H9 (cell line): Measurements from ENCODE around the gene ADGRL3. TPM values are rescaled to one million over a fixed set of nuclear protein-coding genes. Genes with fewer than 3 reads are reported as not detected.

ENCODE experiments used
- DNase-seq: peaks from one replicate; pipeline ENCODE4 v3.0.0-alpha.2; 2017
- H2AFZ ChIP-seq: one replicate; pipeline ENCODE4 v1.6.1; 2013; ENCODE audit warnings: mild to moderate bottlenecking, low read length, control low read depth, moderate library complexity
- H2AK5ac ChIP-seq: 2 replicates; pipeline ENCODE4 v1.6.1; 2013; ENCODE audit warnings: low read length, control low read depth, mixed read lengths; ENCODE audit not compliant: insufficient read length
- H2BK120ac ChIP-seq: one replicate; pipeline ENCODE4 v1.6.1; 2013; ENCODE audit warnings: low read depth, mild to moderate bottlenecking, low read length, control low read depth, inconsistent platforms; ENCODE audit not compliant: poor library complexity, severe bottlenecking
- H2BK12ac ChIP-seq: 2 replicates; pipeline ENCODE4 v1.6.1; 2013; ENCODE audit warnings: low read length, control low read depth, mixed read lengths, low read depth; ENCODE audit not compliant: insufficient read length
- H2BK15ac ChIP-seq: 2 replicates; pipeline ENCODE4 v1.6.1; 2013; ENCODE audit warnings: low read depth, low read length, control low read depth
- H2BK20ac ChIP-seq: one replicate; pipeline ENCODE4 v1.6.1; 2013; ENCODE audit warnings: low read depth, mild to moderate bottlenecking, low read length, control low read depth, inconsistent platforms; ENCODE audit not compliant: poor library complexity, severe bottlenecking
- H2BK5ac ChIP-seq: 2 replicates; pipeline ENCODE4 v1.6.1; 2013; ENCODE audit warnings: low read length, control low read depth, mixed read lengths; ENCODE audit not compliant: insufficient read length
- H3K14ac ChIP-seq: 2 replicates; pipeline ENCODE4 v1.6.1; 2013; ENCODE audit warnings: low read length, control low read depth; ENCODE audit not compliant: insufficient read depth
- H3K18ac ChIP-seq: 2 replicates; pipeline ENCODE4 v1.6.1; 2013; ENCODE audit warnings: low read depth, mild to moderate bottlenecking, mixed read lengths, low read length, control low read depth; ENCODE audit not compliant: insufficient read length
- H3K23ac ChIP-seq: 2 replicates; pipeline ENCODE4 v1.6.1; 2013; ENCODE audit warnings: low read length, control low read depth, mixed read lengths, low read depth; ENCODE audit not compliant: insufficient read length
- H3K23me2 ChIP-seq: 2 replicates; pipeline ENCODE4 v1.6.1; 2013; ENCODE audit warnings: low read depth, mild to moderate bottlenecking, mixed read lengths, low read length, control low read depth; ENCODE audit not compliant: insufficient read length, poor library complexity, severe bottlenecking
- H3K27ac ChIP-seq: 2 replicates; pipeline ENCODE4 v1.5.1; 2013; ENCODE audit warnings: low read length, control low read depth, mixed read lengths, low read depth; ENCODE audit not compliant: insufficient read length
- H3K27me3 ChIP-seq: 2 replicates; pipeline ENCODE4 v1.6.1; 2013; ENCODE audit warnings: low read length, control low read depth, inconsistent platforms; ENCODE audit not compliant: insufficient read depth
- H3K4ac ChIP-seq: 2 replicates; pipeline ENCODE4 v1.6.1; 2013; ENCODE audit warnings: low read depth, mild to moderate bottlenecking, control low read depth, inconsistent platforms, low read length, moderate library complexity
- H3K4me1 ChIP-seq: 2 replicates; pipeline ENCODE4 v1.6.1; 2013; ENCODE audit warnings: low read length, control low read depth, inconsistent platforms; ENCODE audit not compliant: insufficient read depth
- H3K4me2 ChIP-seq: 2 replicates; pipeline ENCODE4 v1.6.1; 2013; ENCODE audit warnings: low read length, control low read depth, mixed read lengths; ENCODE audit not compliant: insufficient read length, insufficient read depth
- H3K56ac ChIP-seq: 2 replicates; pipeline ENCODE4 v1.6.1; 2013; ENCODE audit warnings: low read depth, mild to moderate bottlenecking, mixed read lengths, low read length, control low read depth; ENCODE audit not compliant: insufficient read length
- H3K79me1 ChIP-seq: 2 replicates; pipeline ENCODE4 v1.6.1; 2013; ENCODE audit warnings: low read depth, mild to moderate bottlenecking, moderate library complexity, low read length, control low read depth, inconsistent platforms; ENCODE audit not compliant: insufficient read depth, poor library complexity, severe bottlenecking
- H3K79me2 ChIP-seq: 2 replicates; pipeline ENCODE4 v1.6.1; 2013; ENCODE audit warnings: low read length, control low read depth, inconsistent platforms; ENCODE audit not compliant: insufficient read depth
- H3K9ac ChIP-seq: 2 replicates; pipeline ENCODE4 v1.6.1; 2013; ENCODE audit warnings: low read length, control low read depth, mixed read lengths; ENCODE audit not compliant: insufficient read length; ENCODE audit errors: extremely low read depth
- H3K9me3 ChIP-seq: one replicate; pipeline ENCODE4 v1.6.1; 2013; ENCODE audit warnings: low read depth, low read length, inconsistent platforms; ENCODE audit not compliant: control insufficient read depth
- H3T11ph ChIP-seq: one replicate; pipeline ENCODE4 v1.6.1; 2013; ENCODE audit warnings: mild to moderate bottlenecking, low read length, control low read depth, inconsistent platforms
- H4K20me1 ChIP-seq: one replicate; pipeline ENCODE4 v1.6.1; 2013; ENCODE audit not compliant: control insufficient read depth, insufficient read length, insufficient read depth
- H4K5ac ChIP-seq: 2 replicates; pipeline ENCODE4 v1.6.1; 2013; ENCODE audit warnings: low read depth, mild to moderate bottlenecking, mixed read lengths, low read length, control low read depth; ENCODE audit not compliant: insufficient read length
- H4K8ac ChIP-seq: replicated peaks from 2 replicates; pipeline ENCODE4 v1.6.1; 2013; ENCODE audit warnings: low read length, control low read depth, mixed read lengths, low read depth; ENCODE audit not compliant: insufficient read length
- H4K91ac ChIP-seq: 2 replicates; pipeline ENCODE4 v1.6.1; 2013; ENCODE audit warnings: low read depth, mild to moderate bottlenecking, moderate library complexity, mixed read lengths, low read length, control low read depth; ENCODE audit not compliant: insufficient read length
- H3K27ac Mint-ChIP-seq, 3 experiments: 2 replicates in 2 of 3; 3 replicates in 1 of 3; pipeline ENCODE4 v1.8.0; 2020 to 2021; ENCODE audit warnings: mixed read lengths in 3 of 3, mild to moderate bottlenecking in 1 of 3, moderate library complexity in 1 of 3
- H3K27me3 Mint-ChIP-seq: 2 replicates; pipeline ENCODE4 v1.8.0; 2021; ENCODE audit warnings: low read depth, mild to moderate bottlenecking, moderate library complexity, mixed read lengths
- H3K36me3 Mint-ChIP-seq, 3 experiments: 2 replicates in 2 of 3; 3 replicates in 1 of 3; pipeline ENCODE4 v1.8.0; 2020 to 2021; ENCODE audit warnings: low read depth in 3 of 3, mixed read lengths in 3 of 3; ENCODE audit not compliant: insufficient read depth in 1 of 3
- H3K4me1 Mint-ChIP-seq, 2 experiments: 2 replicates each; pipeline ENCODE4 v1.8.0; 2020; ENCODE audit warnings: mixed read lengths in 2 of 2
- H3K4me3 Mint-ChIP-seq, 2 experiments: 2 replicates in 1 of 2; 3 replicates in 1 of 2; pipeline ENCODE4 v1.8.0; 2020 to 2021; ENCODE audit warnings: mild to moderate bottlenecking in 2 of 2, mixed read lengths in 2 of 2, moderate library complexity in 1 of 2
- H3K9me3 Mint-ChIP-seq, 2 experiments: 2 replicates in 1 of 2; 3 replicates in 1 of 2; pipeline ENCODE4 v1.8.0; 2020; ENCODE audit warnings: mild to moderate bottlenecking in 2 of 2, mixed read lengths in 2 of 2, moderate library complexity in 1 of 2
- WGBS: extraction: QIAGEN DNeasy Blood & Tissue Kit; methylation state at CpG from one replicate; pipeline ENCODE4 v1.1.7; 2013; ENCODE audit warnings: missing lambda C conversion rate, low lambda C conversion rate, mixed read lengths; ENCODE audit not compliant: insufficient read length; ENCODE audit errors: extremely low coverage; 5-methylcytosine and 5-hydroxymethylcytosine counted together
- total RNA-seq: library from RNA; stranded (reverse); gene quantifications from 2 replicates; pipeline ENCODE4 v1.2.1, GENCODE V29; 2021
- TF ChIP-seq, protein P1 (sequence below): fragments of 200-600 bp; sonication (generic); conservative IDR thresholded peaks from 3 replicates; pipeline ENCODE4 v1.8.0; 2021; ENCODE audit warnings: antibody characterized with exemption, mild to moderate bottlenecking

Gene ADGRL3
- total RNA-seq, 1 experiment from 2014 or later: 5.9 TPM

DNA sequence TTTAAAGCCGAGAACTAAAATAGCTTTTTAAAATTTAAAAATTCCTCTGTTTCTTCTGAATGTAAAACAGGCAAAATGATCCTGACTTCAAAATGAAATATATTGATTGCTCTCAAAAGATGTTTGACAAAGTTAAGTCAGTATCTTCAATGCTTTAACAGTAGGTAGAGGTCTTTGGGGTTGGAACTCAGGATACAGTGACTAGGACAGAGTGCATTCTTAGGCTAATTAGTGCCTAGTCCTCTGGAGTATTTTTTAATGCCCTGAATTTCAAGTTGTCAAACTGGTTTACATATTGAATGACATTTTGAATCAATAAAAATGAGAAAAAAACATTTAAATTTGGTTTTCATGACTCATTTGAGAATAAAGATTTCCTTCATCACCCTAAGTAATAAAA lies 877.3 kb downstream of the ADGRL3 start:
- TF ChIP-seq, protein P1, sequence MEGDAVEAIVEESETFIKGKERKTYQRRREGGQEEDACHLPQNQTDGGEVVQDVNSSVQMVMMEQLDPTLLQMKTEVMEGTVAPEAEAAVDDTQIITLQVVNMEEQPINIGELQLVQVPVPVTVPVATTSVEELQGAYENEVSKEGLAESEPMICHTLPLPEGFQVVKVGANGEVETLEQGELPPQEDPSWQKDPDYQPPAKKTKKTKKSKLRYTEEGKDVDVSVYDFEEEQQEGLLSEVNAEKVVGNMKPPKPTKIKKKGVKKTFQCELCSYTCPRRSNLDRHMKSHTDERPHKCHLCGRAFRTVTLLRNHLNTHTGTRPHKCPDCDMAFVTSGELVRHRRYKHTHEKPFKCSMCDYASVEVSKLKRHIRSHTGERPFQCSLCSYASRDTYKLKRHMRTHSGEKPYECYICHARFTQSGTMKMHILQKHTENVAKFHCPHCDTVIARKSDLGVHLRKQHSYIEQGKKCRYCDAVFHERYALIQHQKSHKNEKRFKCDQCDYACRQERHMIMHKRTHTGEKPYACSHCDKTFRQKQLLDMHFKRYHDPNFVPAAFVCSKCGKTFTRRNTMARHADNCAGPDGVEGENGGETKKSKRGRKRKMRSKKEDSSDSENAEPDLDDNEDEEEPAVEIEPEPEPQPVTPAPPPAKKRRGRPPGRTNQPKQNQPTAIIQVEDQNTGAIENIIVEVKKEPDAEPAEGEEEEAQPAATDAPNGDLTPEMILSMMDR: no peak
- Mint-ChIP-seq H3K27me3 (no peaks in the 10 kb centered on the region), H3K27ac (no peak overlapping the region), H3K36me3 (no peaks in the 10 kb centered on the region), H3K4me1 (peaks cover 38 to 51% of the 10 kb centered on the region in 2 experiments), H3K9me3 (no peaks in the 10 kb centered on the region), H3K4me3 (no peak overlapping the region)
- Histone ChIP-seq H3K4me2 (no peak overlapping the region), H3K4me1 (no peaks in the 10 kb centered on the region), H2BK120ac (no peak overlapping the region), H3K18ac (no peak overlapping the region), H3K23ac (no peak overlapping the region), H3K9me3 (no peaks in the 10 kb centered on the region), H3K79me2 (no peaks in the 10 kb centered on the region), H3K27ac (no peak overlapping the region), H2BK20ac (no peak overlapping the region), H3K27me3 (no peaks in the 10 kb centered on the region), H2BK15ac (no peak overlapping the region), H3T11ph (no peak overlapping the region), H2BK5ac (no peak overlapping the region), H2BK12ac (no peak overlapping the region), H3K56ac (no peak overlapping the region), H4K8ac (no peak overlapping the region), H3K23me2 (no peaks in the 10 kb centered on the region), H4K20me1 (no peaks in the 10 kb centered on the region), H3K9ac (no peak overlapping the region), H2AK5ac (no peak overlapping the region), H3K14ac (no peak overlapping the region), H3K79me1 (no peaks in the 10 kb centered on the region), H2AFZ (no peak overlapping the region), H4K91ac (no peak overlapping the region), H3K4ac (no peak overlapping the region), H4K5ac (no peak overlapping the region)
- no CpG with 5 or more reads among the region's 1 CpG for WGBS
- no peak for DNase-seq
